Pancreas (tissue), 10 donors: Measurements from ENCODE around the gene GK2. TPM values are rescaled to one million over a fixed set of nuclear protein-coding genes. Genes with fewer than 3 reads are reported as not detected.

Source experiments
- ATAC-seq, 4 donors: fragments of 200-7000 bp; cut with Tn5 transposase; one replicate each; pipeline versions ENCODE4 v1.8.0 to v1.9.1; 2020; ENCODE audit warnings: mild to moderate bottlenecking in 4 of 4, moderate library complexity in 4 of 4
- DNase-seq, 6 donors: peaks; one replicate each; pipeline ENCODE4 v3.0.0-alpha.2; 2020
- FAIRE-seq: peaks from 2 replicates; lab custom pipeline; 2012; peaks lifted over from hg19 to GRCh38; lab: Jason Lieb, UNC
- H3K27ac ChIP-seq, 4 donors: fragments of 200-600 bp; sonication (generic); 1 replicate in 3 of 4; 2 replicates in 1 of 4; pipeline versions ENCODE4 v1.5.0 to v1.8.0; 2020
- H3K27me3 ChIP-seq, 4 donors: fragments of 200-600 bp; one replicate each; pipeline ENCODE4 v1.8.0; 2021
- H3K36me3 ChIP-seq, 3 donors: fragments of 200-600 bp; sonication (generic) in 1 of 3; one replicate each; pipeline versions ENCODE4 v1.5.0 to v1.8.0; 2020 to 2021
- H3K4me1 ChIP-seq, 3 donors: fragments of 200-600 bp; one replicate each; pipeline ENCODE4 v1.8.0; 2021
- H3K4me3 ChIP-seq, 4 donors: fragments of 200-600 bp; sonication (generic) in 2 of 4; one replicate each; pipeline versions ENCODE4 v1.5.0 to v1.8.0; 2020 to 2021
- H3K9me3 ChIP-seq, 4 donors: fragments of 200-600 bp; one replicate each; pipeline ENCODE4 v1.8.0; 2021
- CTCF ChIP-seq, 4 donors: fragments of 200-600 bp; sonication (generic) in 3 of 4; IDR thresholded peaks; one replicate each; pipeline versions ENCODE4 v1.5.0 to v1.8.0; 2021; ENCODE audit warnings: antibody characterized with exemption in 4 of 4
- WGBS, 2 donors: extraction: QIAGEN DNeasy Blood & Tissue Kit; methylation state at CpG; one replicate each; pipeline ENCODE4 v1.1.7; 2013; 5-methylcytosine and 5-hydroxymethylcytosine counted together
- intact Hi-C, 3 donors: fragments of 100-400 bp; cut with DNase I; formaldehyde crosslinking; loops; one replicate each; pipeline versions ENCODE4 v1.11.1 to v1.14.2; 2022
- polyA plus RNA-seq, 2 donors: library from polyadenylated mRNA; stranded (reverse); fragments of 200-250 nt; gene quantifications; one replicate each; pipeline ENCODE4 v1.2.3, GENCODE V29; 2013
- total RNA-seq, 6 donors: library from RNA; stranded (reverse); fragmentation: NEBNext Ultra II Directional in 4 of 6; extraction: Animal tissue kit (Norgen Biotek cat#: 25700) in 4 of 6; gene quantifications; one replicate each; pipeline versions ENCODE4 v1.2.1 to v1.2.4, GENCODE V29; 2021 to 2023
- donor health status: healthy with polysubstance abuse.
- donor health status: DM: no; HTN: no; CAD: no; lungs with moderate emphysema.
- donor health status: DM: no; HTN: no; CAD: no.
- donor health status: control.
- donor health status: control.
- donor health status: Bipolar disorder and iron deficiency.
- donor health status: DM: yes; HTN: yes; CAD: no.
- donor health status: DM: no; HTN: no; CAD: no.
- donor health status: DM: no; HTN: no; CAD: no.
- donor health status: DM: yes; HTN: yes; CAD: no.

The GK2 gene
- total and polyA plus RNA-seq, 8 donors, result not detected

- intact Hi-C loops, result no loop called here
These were observed 38.0 kb downstream of the GK2 start for GRCh38 chr4:79370026-79370425.

GRCh38 chr4:79367096-79367495, 40.9 kb downstream of the GK2 start:
- no peak for ATAC-seq
- WGBS, 2 donors, result 79 to 92% methylated on average over 2 of the region's 2 CpGs
- FAIRE-seq, result no peak

More at GRCh38 chr4:79370026-79370425, 38.0 kb downstream of the GK2 start:
- no peak for DNase-seq
- no peaks in the 10 kb centered on the region for H3K9me3 ChIP-seq
- no peaks in the 10 kb centered on the region for H3K36me3 ChIP-seq
- H3K4me3 ChIP-seq, result no peak overlapping the region
- H3K27me3 ChIP-seq, result no peaks in the 10 kb centered on the region
- no peak for FAIRE-seq
- ATAC-seq, result no peak
- H3K4me1 ChIP-seq, result no peaks in the 10 kb centered on the region
- 56 to 59% methylated on average over 2 of the region's 2 CpGs for WGBS, 2 donors
- no peak overlapping the region for H3K27ac ChIP-seq
- no peak for TF ChIP-seq CTCF (IDR thresholded peaks at IDR 0.05)

GRCh38 chr4:79366422-79366821, 41.6 kb downstream of the GK2 start:
- Histone ChIP-seq H3K36me3 (no peaks in the 10 kb centered on the region), H3K27ac (no peak overlapping the region), H3K4me1 (no peaks in the 10 kb centered on the region), H3K27me3 (no peaks in the 10 kb centered on the region), H3K4me3 (no peak overlapping the region), H3K9me3 (no peaks in the 10 kb centered on the region)
- intact Hi-C loops, result no loop called here
- ATAC-seq (no peak), DNase-seq (no peak), FAIRE-seq (no peak)
- no peak for TF ChIP-seq CTCF (IDR thresholded peaks at IDR 0.05)

More at GRCh38 chr4:79367096-79367495, 40.9 kb downstream of the GK2 start:
- Histone ChIP-seq H3K27me3 (no peaks in the 10 kb centered on the region), H3K9me3 (no peaks in the 10 kb centered on the region), H3K27ac (no peak overlapping the region), H3K36me3 (no peaks in the 10 kb centered on the region), H3K4me3 (no peak overlapping the region), H3K4me1 (no peaks in the 10 kb centered on the region)
- no peak for DNase-seq
- intact Hi-C loops, result no loop called here
- TF ChIP-seq CTCF (IDR thresholded peaks at IDR 0.05), result no peak

- DNase-seq (no peak), FAIRE-seq (no peak), ATAC-seq (no peak)
- no peak overlapping the region for H3K4me3 ChIP-seq
- H3K36me3 ChIP-seq, result no peaks in the 10 kb centered on the region
- 62 to 65% methylated on average over 6 of the region's 6 CpGs for WGBS, 2 donors
- no peaks in the 10 kb centered on the region for H3K9me3 ChIP-seq
- intact Hi-C loops, result no loop called here
- no peak overlapping the region for H3K27ac ChIP-seq
- TF ChIP-seq CTCF (IDR thresholded peaks at IDR 0.05), result no peak
- no peaks in the 10 kb centered on the region for H3K4me1 ChIP-seq
- H3K27me3 ChIP-seq, result no peaks in the 10 kb centered on the region
These were observed 44.0 kb downstream of the GK2 start for GRCh38 chr4:79364061-79364460.

GRCh38 chr4:79362626-79363025, 45.4 kb downstream of the GK2 start:
- FAIRE-seq (no peak), ATAC-seq (no peak), DNase-seq (no peak)
- no peaks in the 10 kb centered on the region for H3K4me1 ChIP-seq
- H3K27ac ChIP-seq, result no peak overlapping the region
- intact Hi-C loops, result no loop called here
- no peaks in the 10 kb centered on the region for H3K36me3 ChIP-seq
- no peaks in the 10 kb centered on the region for H3K27me3 ChIP-seq
- H3K4me3 ChIP-seq, result no peak overlapping the region
- 80 to 82% methylated on average over 4 of the region's 4 CpGs for WGBS, 2 donors
- no peaks in the 10 kb centered on the region for H3K9me3 ChIP-seq
- TF ChIP-seq CTCF (IDR thresholded peaks at IDR 0.05), result no peak
